Measurements from ENCODE around the gene MICB. TPM values are rescaled to one million over a fixed set of nuclear protein-coding genes. Genes with fewer than 3 reads are reported as not detected.
A peak's percentile ranks its signal among the peaks of the same experiment; 100 is the strongest.

MICB gene
- total and polyA plus RNA-seq, 9 of the 15 experiments (the other 6 are each of a cell fraction or from before 2014, with no cell fraction given): 13.3 to 34.5 (median 19.8) TPM

DNA sequence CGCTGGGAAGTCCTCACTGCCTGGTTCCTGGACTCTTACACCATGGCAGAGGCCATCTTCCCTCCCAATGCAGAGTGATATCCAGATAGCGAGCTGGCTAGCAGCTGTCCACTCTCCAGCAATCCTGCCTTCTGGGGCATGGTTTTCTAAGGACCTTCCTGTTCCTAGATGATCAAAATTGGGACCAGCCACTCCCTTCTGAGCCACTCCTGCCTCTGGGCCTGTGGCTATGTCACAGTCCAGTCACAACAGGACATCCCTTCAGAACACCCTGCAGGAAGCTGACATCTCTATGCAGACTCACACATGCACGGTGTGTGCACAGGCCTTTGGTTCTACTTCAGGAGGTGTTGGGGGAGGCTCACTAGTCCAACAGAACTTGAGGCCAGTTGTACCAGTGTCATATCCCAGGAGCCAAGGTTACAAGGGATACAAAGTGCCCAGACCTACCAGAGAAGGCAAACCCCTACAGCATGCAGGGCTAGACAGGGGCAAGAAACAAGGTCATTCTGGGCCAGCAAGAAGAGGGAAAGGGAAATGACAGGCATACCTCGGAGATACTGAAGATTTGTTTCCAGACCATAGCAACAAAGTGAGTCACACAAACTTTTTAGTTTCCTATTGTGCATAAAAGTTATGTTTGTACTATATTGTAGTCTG is 28.1 kb downstream of the MICB start (continued):
- TF ChIP-seq POLR2B (IDR thresholded peaks at IDR 0.05; ENCODE audit: low read depth, partially characterized antibody) (no peak), ATF1 (CRISPR knock-in tag; IDR thresholded peaks at IDR 0.05) (no peak), ATF1 (tag; IDR thresholded peaks at IDR 0.05) (0 out of 2 replicates have a peak, but pooled peaks have one; percentile 10), HDAC3 (IDR thresholded peaks at IDR 0.05; ENCODE audit: borderline replicate concordance, partially characterized antibody) (no peak), ZNF717 (CRISPR knock-in tag; IDR thresholded peaks at IDR 0.05) (no peak), MAX (CRISPR knock-in tag; IDR thresholded peaks at IDR 0.05) (peak; percentile 68), JUNB (CRISPR knock-in tag; conservative IDR thresholded peaks at IDR 0.05) (no peak), NR4A1 (CRISPR knock-in tag; IDR thresholded peaks at IDR 0.05) (no peak), NR4A1 (tag; IDR thresholded peaks at IDR 0.05) (peak; percentile 59; the same call in 1 of the 2 replicates), IRF2 (CRISPR knock-in tag; IDR thresholded peaks at IDR 0.05) (no peak), ZNF263 (CRISPR knock-in tag; IDR thresholded peaks at IDR 0.05; ENCODE audit: borderline replicate concordance) (peak; percentile 11; the same call in 1 of the 2 replicates), ESRRA (IDR thresholded peaks at IDR 0.05; ENCODE audit: borderline replicate concordance, low read depth) (no peak), ZNF584 (CRISPR knock-in tag; IDR thresholded peaks at IDR 0.05; ENCODE audit: low read depth) (0 out of 2 replicates have a peak, but pooled peaks have one; percentile 47), ARID1B (IDR thresholded peaks at IDR 0.05) (peak; percentile 40; the same call in 1 of the 2 replicates), SMARCA5 (IDR thresholded peaks at IDR 0.05) (0 out of 2 replicates have a peak, but pooled peaks have one; percentile 19), TSHZ1 (CRISPR knock-in tag; IDR thresholded peaks at IDR 0.05) (no peak), NCOR1 (IDR thresholded peaks at IDR 0.05) (no peak), EGR1 (conservative IDR thresholded peaks at IDR 0.05) (no peak), FOSL1 (tag; conservative IDR thresholded peaks at IDR 0.05) (peak; percentile 83), ESRRB (CRISPR knock-in tag; IDR thresholded peaks at IDR 0.05; ENCODE audit: borderline replicate concordance) (no peak), ZNF511 (CRISPR knock-in tag; IDR thresholded peaks at IDR 0.05) (peak; percentile 47; the same call in 1 of the 2 replicates), ZNF143 (CRISPR knock-in tag; IDR thresholded peaks at IDR 0.05) (peak; percentile 59), RHOXF2B (CRISPR knock-in tag; conservative IDR thresholded peaks at IDR 0.05) (no peak), MYC (IDR thresholded peaks at IDR 0.05; ENCODE audit: low read depth, low read length) (no peak), MYC (CRISPR knock-in tag; IDR thresholded peaks at IDR 0.05; ENCODE audit: borderline replicate concordance, low read depth) (no peak)
- TF ChIP-seq, protein P1, sequence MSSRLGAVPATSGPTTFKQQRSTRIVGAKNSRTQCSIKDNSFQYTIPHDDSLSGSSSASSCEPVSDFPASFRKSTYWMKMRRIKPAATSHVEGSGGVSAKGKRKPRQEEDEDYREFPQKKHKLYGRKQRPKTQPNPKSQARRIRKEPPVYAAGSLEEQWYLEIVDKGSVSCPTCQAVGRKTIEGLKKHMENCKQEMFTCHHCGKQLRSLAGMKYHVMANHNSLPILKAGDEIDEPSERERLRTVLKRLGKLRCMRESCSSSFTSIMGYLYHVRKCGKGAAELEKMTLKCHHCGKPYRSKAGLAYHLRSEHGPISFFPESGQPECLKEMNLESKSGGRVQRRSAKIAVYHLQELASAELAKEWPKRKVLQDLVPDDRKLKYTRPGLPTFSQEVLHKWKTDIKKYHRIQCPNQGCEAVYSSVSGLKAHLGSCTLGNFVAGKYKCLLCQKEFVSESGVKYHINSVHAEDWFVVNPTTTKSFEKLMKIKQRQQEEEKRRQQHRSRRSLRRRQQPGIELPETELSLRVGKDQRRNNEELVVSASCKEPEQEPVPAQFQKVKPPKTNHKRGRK (tag; IDR thresholded peaks at IDR 0.05): no peak

Measured in K562 (cell line).